ENCODE results near the gene RPF1. TPM values are rescaled to one million over a fixed set of nuclear protein-coding genes. Genes with fewer than 3 reads are reported as not detected.
"Not testable (repeated sequence)": the region's sequence is repeated elsewhere in the genome, so short reads cannot be mapped to it uniquely, and the experiment has no call there.

Gene RPF1
- total RNA-seq, 1 donor from 2014 or later: 20.0 TPM

DNA sequence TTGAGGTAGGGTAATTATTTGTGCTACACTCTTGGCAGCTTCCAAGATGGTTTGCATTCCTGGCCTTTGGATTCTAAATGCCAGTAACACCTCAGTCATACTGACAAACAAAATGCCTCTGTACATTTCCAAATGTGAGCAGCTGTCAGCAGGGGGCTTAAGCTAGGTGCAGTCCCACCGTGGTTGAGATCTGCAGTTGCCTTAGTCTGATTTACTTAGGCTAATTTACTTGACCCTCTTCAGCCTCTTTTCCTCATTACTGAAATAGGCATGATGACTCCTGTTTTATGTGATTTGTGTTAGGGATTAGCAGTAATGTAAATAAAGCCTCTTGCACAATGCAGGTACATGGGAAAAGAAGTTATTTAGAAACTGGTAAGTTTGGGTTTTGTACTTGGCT lies 13.7 kb downstream of the RPF1 start:
- DNase-seq (ENCODE audit: low read depth in 2 of 2): no peak

DNA sequence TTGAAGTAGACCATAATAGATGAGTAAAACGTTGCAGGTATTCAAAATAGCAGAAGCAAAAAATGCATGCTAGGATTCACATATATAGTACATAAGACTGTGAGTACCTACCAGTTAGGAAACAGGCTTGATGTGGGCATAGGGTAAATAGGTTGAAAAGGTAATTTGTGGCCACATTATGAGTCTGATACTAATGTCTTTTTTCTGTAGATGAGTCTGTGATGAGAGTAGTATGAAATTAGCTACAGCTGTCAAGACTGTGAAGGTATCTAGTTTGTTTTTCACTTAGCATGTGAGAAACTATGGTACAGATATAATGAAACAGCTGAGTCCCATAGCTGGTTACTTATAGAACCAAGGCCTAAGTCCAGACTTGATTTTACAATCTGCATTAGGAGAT lies 14.7 kb downstream of the RPF1 start:
- no peak for DNase-seq (ENCODE audit: low read depth in 2 of 2)

DNA sequence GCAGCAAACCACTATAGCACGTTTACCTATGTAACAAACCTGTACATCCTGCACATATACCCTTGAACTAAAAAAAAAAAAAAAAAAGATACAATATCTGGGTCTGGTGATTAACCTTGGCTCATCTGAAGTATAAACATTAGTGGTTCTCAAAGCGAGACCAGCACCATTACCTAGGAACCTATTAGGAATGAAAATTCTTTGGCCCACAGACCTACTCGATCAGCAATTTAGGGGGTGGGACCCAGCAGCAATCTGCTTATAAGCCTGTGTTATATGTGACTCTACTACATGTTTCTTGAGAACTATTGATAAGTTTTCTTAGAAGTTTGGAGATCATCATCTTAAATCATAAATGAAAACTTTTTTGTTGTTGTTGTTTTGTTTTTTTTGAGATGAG lies 17.4 kb downstream of the RPF1 start:
- DNase-seq (ENCODE audit: low read depth in 2 of 2): no peak

DNA sequence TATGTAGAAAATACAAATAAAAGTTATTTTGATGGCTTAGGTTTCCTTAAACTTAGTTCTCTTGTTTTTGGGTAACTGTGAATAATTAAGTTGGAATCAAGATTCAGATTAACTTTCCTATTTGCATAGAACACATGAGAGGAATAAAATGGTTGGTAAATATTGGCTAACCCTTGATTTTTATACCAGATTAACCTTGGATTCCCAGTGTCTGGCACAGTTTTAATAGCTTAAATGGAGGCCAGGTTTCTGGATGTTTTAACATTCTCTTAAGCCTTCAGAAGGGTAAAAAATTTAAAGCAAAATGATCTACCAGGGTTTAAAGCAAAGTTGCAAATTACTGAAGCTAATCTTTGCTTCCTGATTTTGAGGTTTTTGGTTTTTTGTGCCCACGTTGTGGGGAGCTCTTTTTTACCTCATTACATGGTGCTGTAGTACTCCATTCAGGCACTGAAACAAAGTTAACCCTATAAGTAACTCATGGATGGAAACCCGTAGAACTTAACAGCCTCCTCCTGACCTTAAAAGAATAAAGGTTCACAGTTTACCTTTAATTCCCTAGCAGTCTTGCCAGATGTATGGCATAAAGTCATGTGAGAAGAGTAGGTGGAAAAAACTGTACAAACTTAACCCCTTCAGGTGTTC lies 18.7 kb downstream of the RPF1 start:
- no peak for DNase-seq (ENCODE audit: low read depth in 2 of 2)

DNA sequence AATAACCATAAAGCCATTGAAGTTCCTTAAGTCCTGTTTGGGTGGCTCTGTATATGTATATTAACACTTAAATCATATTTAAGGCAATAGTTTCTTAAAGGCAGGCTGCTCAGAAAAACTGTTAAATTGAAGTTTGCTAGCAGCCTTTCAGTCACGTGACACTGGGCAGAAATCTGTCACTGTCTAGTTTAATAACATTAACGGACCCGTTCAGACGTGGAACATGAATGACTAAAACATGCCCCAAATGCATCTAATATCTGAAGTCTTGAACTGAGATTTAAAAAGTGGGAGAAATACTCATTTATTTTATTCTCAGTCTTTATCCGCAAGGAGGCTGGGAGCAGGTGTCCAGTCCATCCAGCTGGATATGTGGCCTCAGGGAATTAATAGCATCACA lies 23.9 kb downstream of the RPF1 start:
- no peak for DNase-seq (ENCODE audit: low read depth in 2 of 2)

DNA sequence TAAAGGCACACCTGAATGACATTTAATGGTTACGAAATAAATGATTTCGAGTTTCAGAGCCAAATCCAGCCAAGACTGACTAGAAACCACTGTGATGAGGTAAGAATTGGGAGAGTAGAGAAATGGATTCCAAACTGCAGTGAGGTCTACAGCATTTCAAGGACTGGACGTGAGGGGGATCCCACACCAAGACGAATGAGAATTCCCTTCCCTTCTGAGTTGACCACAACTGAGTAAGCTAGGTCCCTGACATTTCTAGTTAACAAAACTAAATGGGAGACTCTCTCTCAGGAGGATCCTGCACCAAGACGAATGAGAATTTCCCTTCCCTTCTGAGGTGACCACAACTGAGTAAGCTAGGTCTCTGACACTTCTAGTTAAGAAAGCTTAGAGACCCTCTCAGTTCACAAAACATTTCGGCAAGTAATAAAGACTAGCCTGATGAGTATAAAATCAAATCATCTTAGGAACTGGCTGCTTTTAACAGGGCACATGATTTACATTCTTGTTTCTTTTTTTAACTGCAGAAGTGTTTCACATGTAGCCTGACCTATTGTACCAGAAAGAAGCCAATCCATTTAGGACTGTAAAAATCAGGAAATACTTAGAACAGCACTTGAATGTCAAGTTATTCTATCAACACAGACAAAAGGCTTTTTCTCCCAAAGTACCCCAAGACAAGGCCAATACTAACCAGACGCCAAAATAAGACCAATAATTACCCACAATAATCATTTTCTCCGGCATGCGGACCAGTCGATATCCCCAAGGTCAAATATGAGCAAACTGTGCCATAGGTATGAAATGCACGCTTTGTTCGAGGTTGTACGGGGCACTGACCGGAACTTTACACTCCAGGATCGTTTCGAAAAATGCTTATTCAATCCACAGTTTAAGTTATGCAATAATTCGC lies 25.8 kb downstream of the RPF1 start:
- DNase-seq (ENCODE audit: low read depth in 2 of 2): peak; percentile 10 to 35

DNA sequence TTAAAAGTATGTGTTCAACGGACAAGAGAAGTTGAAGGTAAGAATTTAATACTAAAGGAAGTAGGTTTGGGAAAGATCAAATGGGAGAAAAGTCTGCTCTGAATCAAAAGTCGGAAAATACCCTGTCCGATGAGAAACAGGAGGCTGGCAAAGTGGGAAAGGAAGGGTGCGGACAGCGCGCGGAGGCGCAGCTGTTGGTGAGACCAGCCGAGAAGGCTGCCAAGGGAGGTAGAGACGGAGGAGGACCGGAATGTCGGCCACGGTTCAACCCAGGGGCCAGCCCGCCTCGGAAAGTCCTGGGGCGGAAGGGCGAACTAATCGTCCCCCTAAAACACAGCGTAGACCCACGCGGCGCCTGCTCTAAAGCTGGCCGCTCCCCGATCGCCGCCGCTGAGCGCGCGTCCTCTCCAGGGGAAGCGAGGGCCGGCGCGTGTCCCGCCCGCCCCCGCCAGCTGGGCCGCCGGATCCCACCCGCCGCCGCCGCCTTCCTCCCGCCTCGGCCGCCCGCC lies 26.5 kb downstream of the RPF1 start:
- peak; percentile 17 to 76 for DNase-seq (ENCODE audit: low read depth in 2 of 2)

DNA sequence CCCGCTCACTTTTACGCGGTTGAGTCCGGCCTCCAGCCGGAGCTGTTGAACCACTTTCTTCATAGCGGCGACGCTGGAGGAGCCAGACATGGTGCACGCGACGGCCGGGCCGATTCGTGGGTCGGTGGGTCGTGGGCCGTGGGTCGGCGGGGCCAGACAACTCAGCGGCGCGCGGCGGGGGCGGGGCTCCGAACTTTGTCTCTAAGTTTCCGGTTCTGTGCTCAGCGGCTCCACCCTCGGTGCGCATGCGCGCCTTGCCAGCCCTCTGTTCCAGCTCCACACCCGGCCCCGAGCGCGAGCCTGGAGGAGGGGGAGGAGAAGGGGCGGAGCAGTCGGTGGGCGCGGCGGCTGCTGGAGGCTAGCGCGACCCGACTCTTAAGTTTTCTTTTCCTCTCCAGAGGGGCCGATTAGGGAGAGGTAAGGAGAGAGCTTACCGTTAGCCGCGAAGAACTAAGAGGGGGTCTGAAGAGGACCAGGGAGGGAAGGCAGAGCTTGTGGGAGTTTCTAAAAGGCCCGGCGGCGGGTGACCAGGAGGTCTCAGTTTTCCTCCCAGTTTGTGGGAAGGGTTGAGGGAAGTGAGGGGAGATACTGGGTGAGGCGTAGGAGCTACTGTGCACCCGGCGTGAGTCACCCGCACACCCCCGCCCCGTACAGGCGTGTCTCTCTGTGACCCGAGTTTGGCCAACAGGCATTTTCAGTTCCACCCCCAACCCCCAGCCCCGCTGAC lies 27.1 kb downstream of the RPF1 start, which contains the start of the genes GNG5 and SPATA1:
Gene GNG5 (minus strand): TSS at position 580 of the 727 bp plus-strand sequence. CDS start 490 bp downstream, at position 90.
Gene SPATA1 (plus strand): TSS at position 385 of the 727 bp plus-strand sequence. CDS start 9,974 bp downstream, outside the sequence.
- peak; percentile 92 to 97 for DNase-seq (ENCODE audit: low read depth in 2 of 2)

DNA sequence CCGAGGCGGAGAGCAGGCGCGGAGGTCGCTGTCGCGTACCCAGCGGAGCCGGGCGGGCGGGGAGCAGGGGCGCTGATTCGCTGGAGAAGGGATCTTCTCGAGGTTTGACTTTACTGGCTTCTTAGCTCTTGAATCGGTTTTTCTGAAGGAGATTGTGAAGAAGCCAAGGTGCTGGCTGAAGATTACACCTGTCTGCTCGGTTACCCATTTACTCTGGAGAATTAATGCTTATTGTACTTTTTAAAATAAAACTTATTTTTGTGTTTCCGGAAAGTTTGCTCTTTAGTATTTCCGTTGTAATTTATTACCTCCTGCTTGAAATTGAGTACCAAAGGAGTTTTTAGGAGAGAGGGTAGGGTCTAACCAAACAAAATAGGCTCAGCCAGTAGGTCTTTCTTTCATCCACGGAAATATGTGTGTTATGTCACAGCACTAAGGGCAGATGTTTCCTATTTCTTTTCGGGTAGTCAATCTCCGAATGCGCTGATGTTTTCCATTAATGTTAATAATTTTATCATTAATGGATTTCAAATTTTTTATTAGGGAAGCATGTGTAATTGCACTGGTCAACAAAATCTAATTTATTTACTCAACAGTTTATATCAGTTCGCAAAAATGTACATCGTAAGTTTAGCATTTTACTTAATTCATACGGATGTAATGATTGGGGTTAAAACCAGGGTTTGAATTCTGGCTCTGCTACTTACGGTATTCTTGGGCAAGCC lies 27.8 kb downstream of the RPF1 start:
- DNase-seq (ENCODE audit: low read depth in 2 of 2): peak; percentile 25 to 34

DNA sequence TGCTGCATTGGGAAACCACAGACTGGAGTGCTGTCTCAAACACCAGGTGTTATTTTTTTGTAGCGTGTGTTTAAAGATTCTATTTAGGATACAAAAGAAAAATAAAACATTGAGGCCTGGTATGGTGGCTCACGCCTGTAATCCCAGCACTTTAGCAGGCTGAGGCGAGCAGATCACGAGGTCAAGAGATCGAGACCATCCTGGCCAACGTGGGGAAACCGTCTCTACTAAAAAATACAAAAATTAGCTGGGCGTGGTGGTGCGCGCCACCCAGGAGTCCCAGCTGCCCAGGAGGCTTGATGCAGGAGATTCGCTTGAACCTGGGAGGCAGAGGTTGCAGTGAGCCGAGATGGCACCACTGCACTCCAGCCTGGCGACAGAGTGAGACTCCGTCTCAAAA lies 28.8 kb downstream of the RPF1 start:
- not testable (repeated sequence) for DNase-seq (ENCODE audit: low read depth in 2 of 2)

DNA sequence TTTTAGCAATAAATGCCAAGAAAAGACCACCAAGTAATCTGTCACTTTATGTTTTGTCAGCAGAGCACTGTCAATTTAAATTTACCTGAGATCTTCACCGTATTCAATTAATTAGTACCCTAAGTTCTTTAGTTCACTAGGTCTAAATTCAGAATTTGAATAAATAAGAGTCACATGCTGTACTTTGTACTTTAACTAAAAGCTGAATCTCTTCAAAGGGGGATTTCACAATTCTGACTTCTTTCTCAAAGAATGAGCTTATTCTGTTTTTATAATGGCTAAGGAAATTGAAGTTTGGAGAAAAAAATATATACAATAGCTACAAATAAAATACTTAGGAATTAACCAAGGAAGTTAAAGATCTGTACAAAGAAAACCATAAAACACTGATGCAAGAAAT lies 29.4 kb downstream of the RPF1 start:
- no peak for DNase-seq (ENCODE audit: low read depth in 2 of 2)

DNA sequence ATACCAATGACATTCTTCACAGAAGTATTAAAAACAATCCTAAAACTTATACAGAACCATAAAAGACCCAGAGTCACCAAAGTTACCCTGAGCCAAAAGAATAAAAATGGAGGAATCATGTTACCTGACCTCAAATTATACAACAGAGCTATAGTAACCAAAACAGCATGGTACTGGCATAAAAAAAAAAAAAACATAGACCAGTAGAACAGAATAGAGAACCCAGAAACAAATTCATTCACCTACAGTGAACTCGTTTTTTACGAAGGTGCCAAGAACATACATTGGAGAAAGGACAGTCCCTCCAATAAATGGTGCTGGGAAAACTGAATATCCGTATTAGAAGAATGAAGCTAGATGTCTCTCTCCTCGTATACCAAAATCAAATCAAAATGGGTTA lies 30.0 kb downstream of the RPF1 start:
- DNase-seq (ENCODE audit: low read depth in 2 of 2): no peak

DNA sequence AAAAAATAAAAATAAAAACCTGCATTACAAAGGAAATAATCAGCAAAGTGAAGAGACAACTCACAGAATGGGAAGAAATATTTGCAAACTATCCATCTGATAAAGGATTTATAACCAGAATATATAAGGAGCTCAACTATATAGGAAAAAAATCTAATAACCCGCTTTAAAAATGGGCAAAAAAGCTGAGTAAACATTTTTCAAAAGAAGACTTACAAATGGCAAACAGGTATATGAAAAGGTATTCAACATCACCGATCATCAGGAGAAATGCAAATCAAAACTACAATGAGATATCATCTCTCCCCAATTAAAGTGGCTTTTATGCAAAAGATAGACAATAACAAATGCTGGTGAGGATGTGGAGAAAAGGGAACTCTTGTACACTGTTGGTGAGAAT lies 31.1 kb downstream of the RPF1 start:
- no peak for DNase-seq (ENCODE audit: low read depth in 2 of 2)

DNA sequence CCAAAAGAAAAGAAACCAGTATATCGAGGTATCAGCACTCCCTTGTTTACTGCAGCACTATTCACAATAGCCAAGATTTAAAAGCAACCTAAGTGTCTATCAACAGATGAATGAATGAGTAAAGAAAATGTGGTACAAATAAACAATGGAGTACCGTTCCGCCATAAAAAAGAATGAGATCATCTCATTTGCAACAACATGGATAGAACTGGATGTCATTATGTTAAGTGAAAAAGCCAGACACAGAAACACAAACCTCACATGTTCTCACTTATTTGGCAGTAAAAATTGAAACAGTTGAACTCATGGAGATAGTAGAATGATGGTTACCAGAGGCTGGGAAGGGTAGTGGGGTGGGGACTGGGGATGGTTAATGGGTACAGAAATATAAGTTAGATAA lies 31.6 kb downstream of the RPF1 start:
- no peak for DNase-seq (ENCODE audit: low read depth in 2 of 2)

DNA sequence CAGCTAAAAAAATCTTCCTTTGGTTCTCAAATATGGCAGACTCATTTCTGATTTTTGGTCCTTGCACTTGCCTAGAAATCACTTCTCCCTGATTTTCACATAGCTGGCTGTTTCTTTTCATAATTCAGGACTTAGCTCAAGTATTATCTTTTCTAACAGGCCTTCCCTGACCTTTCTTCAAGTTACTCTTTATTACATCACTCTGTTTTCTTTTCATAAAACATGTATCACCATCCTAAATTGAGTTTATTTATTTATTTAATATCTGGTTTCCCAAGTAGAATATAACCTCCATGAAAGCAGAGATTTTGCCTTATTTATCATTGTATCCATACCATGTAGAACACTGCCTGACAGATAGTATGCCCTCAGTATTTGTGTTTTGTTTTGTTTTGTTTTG lies 45.5 kb downstream of the RPF1 start:
- DNase-seq (ENCODE audit: low read depth in 2 of 2): no peak

DNA sequence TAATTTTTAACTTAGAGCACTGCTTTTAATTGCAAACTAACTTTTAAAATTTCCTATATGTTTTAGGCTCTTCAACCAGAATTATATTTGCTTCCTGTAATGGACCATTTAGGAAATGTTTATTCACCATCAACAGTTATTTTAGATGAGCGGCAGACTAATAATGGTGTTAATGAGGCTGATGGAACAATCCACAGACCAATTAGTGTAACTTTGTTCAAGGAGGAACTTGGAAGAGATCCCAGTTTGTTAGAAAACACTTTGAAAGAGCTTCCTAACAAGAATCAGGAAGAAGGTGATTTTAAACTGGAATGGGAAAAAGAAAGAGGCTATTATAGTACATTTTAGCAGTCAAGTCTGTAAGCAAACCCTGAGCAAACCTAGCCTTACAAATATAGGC lies 46.7 kb downstream of the RPF1 start:
- no peak for DNase-seq (ENCODE audit: low read depth in 2 of 2)

DNA sequence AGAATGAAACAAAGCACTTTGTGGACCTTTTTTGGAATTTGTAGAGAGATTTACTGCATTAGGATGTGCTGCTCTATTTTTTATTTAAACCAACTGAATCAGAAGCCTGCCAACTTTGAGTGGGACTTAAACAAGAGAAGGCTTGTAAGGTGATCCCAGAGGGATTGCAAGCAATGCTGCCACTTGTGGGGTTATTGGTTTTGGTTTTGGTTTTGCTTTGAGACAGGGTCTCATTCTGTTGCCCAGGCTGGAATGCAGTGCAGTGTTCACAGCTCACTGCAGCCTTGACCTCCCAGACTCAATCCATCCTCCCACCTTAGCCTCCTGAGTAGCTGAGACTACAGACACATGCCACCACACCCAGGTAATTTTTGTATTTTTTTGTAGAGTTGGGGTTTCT lies 59.5 kb downstream of the RPF1 start:
- no peak for DNase-seq (ENCODE audit: low read depth in 2 of 2)

DNA sequence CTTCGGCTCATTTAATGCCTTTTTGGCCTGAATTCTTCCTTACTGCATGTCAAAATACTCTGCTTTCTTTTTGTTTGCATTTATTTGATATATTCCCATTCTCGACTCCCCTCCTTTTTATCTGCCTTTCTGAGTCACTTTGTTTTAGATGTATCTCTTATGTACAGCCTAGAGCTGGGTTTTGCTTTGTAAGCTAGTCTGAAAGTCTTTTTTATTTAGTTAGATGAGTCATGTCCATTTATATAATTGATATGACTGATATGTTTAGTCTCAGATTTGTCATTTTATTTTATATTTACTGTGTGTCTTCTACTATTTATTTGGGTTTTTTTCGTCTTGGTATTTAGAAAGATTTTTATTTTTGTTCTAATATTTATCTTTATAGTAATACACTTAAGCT lies 60.9 kb downstream of the RPF1 start:
- no peak for DNase-seq (ENCODE audit: low read depth in 2 of 2)

DNA sequence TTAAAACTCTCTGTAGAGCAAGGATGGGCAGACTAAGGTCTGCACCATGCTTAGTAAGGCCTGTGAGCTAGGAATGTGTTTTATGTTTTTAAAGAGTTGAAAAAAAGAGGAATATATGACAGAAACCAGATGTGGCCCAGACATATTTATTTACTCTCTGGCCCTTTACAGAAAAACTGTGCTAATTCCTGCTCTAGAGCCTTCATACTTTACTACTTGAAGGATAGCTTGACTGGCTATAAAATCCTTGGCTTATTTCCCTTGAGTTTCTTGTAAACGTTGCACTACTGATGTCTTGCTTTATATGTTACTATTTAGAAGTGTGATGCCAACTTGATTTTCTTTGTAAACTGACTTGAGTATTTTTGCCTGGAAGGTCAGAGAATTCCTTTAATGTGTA lies 61.7 kb downstream of the RPF1 start:
- DNase-seq (ENCODE audit: low read depth in 2 of 2): no peak

DNA sequence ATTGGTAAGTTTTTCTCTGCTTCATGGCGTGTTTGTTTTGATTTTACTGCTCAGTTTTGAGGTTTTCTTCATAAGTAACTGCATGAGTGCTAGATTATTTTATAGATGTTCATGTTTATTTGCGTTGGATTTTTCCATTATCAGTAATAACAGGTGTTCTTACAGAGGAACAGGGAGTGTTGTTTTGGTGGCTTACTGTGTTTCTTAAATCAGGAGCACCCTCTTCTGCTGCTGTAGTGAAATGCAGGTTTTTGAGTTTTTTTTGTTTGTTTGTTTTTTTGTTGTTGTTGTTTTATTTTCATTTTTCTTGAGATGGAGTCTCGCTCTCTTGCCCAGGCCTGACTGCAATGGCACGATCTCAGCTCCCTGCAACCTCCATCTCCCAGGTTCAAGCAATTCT lies 62.6 kb downstream of the RPF1 start:
- peak in 1 of 2 donors; percentile 2 for DNase-seq (ENCODE audit: low read depth in 2 of 2)
